ENCODE results near the gene RHEB.

DNA sequence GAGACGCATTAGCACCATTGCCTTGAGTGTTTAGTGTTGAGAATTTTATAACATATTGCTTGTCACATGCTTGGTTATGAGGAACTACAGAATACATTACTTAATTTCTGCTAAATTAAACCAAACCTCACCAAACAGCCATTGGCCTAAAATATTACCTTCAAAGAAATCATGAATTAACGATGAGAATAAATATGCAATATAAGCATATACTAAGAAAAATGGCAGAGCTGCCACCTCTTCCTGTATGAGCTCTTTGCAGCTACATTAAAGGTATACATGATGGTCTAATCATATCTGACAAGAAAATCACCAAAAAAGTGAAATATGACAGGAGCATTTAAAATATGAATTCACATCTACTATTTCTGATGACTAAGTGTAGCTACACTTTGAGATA is 5.2 kb upstream of the RHEB start:
- TF ChIP-seq EZH2 (IDR thresholded peaks at IDR 0.05; ENCODE audit: borderline replicate concordance, insufficient read depth, low read depth, low read length, poor library complexity, severe bottlenecking): no peak
- TF ChIP-seq, protein P1, sequence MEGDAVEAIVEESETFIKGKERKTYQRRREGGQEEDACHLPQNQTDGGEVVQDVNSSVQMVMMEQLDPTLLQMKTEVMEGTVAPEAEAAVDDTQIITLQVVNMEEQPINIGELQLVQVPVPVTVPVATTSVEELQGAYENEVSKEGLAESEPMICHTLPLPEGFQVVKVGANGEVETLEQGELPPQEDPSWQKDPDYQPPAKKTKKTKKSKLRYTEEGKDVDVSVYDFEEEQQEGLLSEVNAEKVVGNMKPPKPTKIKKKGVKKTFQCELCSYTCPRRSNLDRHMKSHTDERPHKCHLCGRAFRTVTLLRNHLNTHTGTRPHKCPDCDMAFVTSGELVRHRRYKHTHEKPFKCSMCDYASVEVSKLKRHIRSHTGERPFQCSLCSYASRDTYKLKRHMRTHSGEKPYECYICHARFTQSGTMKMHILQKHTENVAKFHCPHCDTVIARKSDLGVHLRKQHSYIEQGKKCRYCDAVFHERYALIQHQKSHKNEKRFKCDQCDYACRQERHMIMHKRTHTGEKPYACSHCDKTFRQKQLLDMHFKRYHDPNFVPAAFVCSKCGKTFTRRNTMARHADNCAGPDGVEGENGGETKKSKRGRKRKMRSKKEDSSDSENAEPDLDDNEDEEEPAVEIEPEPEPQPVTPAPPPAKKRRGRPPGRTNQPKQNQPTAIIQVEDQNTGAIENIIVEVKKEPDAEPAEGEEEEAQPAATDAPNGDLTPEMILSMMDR (IDR thresholded peaks at IDR 0.05): no peak
